Activated CD8-positive, alpha-beta memory T cell treated with anti-CD3 and anti-CD28 coated beads for 4 hours (primary cell): ENCODE results near the gene DAGLA.

Experiments used
- DNase-seq, 2 donors: peaks; one replicate each; pipeline ENCODE4 v3.0.0-alpha.2; 2020; ENCODE audit warnings: low read depth in 2 of 2

DAGLA gene

DNA sequence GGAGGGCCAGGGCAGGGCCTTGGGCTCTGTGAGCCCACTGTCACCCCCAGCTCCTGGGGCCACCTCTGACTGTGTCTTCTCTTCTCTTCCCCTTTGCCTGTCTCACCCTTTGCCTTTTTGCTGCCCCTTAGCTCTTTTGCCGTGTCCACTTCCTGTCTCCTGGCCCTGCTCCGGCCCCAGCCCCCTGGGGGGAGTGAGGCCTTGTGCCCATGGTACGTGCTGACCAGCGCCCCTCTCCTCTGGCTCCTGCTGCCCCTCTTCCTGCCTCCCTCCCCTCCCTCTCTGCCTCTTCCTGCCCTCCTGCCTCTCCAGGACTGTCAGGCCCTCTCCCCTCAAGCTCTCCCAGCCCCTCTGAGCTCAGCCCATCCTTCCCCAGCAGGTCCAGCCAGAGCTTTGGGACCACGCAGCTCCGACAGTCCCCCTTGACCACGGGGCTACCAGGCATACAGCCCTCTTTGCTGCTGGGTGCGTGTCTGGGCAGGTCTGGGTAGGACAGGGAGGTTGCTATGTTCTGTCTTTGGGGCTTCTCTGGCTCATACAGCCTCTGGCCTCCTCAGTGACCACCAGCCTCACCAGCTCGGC lies 100.5 kb downstream of the DAGLA start:
- no peak for DNase-seq

DNA sequence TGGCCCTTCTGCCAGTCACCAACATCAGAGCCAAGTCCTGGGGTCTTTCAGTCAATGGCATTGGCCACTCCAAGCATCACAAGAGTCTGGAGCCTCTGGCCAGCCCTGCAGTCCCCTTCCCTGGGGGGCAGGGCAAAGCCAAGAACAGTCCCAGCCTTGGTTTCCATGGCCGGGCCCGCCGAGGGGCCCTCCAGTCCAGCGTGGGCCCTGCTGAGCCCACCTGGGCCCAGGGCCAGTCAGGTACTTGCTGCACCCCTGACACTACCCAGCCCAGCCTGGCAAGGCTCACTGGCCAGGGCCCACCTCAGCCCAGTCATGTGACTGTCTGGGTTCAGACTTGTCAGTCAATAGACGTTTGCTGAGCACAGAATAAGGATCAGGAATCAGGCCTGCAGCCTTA lies 101.4 kb downstream of the DAGLA start:
- no peak for DNase-seq

DNA sequence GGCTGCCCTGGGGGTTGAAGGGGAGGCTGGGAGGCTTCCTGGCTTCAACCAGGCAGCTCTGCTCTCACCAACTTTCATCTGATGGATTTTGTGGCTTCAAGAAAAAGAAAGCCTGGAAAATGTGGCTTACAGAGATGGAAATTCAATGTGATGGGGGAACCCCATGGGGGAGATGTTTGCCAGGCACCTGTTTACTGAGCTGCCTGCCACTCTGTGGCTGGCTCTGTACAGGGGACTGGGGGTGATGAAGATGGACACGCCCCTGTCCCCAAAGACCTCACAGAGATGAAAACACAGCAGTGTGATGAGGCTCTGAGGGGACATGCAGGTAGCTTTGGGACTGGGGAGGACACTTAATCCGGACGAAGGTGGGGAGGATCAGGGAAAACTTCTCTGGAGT lies 102.1 kb downstream of the DAGLA start:
- no peak for DNase-seq

DNA sequence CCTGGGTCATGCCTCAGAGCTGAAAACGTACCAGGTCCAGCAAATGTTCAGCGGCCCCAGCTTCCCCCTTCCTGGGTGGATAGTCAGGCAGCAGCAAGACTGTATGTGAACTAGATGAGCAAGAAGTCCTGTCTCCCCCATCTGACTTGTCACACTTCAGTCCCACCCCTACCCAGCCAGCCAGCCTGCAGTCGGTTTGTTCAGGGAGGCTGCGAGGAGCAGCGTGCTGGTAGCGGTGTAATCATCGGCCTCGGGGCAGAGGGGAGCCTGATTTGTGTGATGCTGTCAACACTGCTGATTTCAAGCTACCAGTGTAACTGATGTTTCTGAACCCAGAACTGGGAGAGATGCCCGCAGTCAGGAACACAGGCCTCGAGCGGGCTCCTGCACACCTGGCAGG lies 102.7 kb downstream of the DAGLA start:
- DNase-seq = no peak

DNA sequence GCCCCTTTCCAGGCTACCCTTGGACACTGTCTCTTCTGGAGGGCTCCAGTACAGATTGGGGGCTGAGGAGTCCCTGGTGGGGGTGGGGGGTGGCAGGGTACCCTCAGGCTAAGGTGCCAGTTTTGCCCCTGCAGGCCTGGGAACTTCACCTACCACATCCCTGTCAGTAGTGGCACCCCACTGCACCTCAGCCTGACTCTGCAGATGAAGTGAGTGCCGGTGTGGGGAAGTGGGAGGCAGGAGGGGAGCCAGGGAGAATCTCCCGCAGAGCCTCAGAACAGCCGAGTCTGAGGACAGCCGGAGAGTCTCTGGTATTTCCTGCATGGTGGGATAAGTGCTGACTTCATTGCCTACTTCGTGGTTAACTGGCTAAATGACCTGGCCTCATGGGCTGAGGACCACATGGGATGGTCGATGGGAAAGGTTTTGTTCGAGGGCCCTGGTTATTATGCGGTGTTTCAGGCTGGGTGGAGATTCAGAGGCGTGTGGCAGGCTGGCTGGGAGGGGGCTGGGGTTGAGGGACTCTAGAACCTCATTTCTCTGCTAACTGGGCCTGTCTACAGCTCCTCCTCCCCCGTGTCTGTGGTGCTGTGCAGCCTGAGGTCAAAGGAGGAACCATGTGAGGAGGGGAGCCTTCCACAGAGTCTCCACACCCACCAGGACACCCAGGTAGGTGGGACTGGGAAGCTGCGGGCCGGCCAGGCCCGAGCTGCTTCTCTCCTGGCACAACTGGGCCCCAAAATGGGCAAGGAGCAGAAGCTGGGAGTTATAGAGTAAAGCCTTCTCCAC lies 103.7 kb downstream of the DAGLA start:
- no peak for DNase-seq

DNA sequence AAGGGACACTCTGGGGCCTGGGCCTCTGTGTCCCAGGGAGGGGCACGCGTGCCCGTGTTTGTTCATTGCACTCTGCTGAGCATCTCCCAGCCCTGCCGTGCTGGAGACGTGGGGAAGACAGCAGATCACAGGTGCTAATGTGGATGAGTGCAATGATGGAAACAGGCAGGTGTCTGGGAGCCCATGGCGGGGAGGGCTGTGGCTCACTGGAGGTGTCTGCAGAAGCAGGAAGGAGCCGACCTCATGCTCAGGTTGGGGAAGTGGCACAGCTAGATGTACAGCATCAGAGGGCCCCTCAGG lies 104.3 kb downstream of the DAGLA start:
- DNase-seq = no peak

DNA sequence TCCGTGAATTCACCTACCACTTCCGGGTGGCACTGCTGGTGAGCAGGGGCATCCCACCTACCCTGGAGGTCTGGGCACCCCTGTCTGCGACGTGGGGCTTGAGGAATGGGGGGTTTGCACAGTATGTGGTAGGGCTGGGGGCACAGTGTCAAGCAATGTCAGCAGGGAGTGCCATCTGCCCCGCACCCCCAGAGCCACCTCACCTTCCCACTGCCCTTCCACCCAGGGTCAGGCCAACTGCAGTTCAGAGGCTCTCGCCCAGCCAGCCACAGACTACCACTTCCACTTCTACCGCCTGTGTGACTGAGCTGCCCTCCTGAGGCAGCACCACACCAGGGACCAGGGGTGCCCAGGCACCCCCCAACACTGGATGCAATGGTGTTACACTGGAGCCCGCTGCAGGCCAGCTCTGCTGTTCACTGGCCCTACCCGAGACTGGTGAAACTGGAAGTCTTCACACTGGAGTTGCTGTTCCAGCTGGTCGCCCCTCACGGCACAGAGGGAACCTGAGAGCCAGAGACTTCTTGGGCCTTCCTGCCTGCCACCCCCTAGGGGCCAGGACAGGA lies 105.7 kb downstream of the DAGLA start:
- DNase-seq = no peak

DNA sequence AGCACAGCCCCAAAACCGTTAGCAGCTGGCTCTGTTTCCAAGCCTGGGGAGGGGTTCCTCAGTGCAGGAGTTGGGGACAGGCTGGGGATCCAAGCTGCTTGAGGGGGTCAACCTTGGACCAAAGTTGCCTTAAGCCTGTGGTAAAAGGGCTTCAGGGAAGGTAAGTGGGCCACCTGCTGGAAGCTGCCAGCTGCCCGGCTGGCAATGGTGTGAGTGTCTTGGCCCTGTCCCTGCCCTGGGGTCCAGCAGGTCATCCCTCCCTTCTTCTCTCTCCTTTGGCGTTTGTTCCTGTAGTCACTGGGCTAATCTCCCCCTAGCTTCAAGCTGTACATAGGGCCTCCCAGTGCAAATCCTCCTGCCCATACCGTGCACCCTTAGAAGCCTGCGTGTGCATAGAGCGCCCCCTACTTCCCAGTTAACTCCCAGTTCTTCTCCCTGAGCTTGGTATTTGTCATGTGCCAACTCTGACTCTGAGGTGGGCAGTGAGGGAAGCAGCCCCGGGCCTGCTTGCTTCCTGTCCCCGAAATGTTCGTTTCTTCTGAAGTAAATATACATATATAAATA lies 107.8 kb downstream of the DAGLA start:
- no peak for DNase-seq

DNA sequence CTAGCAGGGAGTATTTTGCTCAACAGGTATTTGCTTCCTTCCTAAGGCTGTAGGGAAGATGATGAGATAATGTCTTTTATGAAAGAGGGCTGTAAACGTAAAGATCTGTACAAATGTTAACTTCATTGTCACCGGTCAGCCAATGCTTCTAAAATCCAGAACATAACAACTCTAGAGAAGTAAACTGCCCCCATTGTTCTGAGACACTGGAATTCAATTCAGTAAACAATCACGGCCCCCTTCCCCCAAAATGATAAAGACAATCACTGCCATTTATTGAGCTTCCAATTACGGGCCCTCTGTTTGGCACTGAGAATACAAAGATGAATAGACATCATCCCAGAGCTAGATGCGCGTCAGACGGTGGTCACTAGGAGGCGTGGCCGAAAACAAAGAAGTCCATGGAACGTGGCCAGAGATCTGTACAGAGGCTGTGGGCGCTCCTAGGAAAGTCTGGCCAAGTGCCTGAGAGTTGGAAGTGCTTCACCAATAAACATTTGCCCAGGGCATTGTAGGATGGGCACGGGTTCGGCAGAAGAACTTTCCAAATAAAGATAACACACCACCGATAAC lies 111.6 kb downstream of the DAGLA start:
- no peak for DNase-seq

DNA sequence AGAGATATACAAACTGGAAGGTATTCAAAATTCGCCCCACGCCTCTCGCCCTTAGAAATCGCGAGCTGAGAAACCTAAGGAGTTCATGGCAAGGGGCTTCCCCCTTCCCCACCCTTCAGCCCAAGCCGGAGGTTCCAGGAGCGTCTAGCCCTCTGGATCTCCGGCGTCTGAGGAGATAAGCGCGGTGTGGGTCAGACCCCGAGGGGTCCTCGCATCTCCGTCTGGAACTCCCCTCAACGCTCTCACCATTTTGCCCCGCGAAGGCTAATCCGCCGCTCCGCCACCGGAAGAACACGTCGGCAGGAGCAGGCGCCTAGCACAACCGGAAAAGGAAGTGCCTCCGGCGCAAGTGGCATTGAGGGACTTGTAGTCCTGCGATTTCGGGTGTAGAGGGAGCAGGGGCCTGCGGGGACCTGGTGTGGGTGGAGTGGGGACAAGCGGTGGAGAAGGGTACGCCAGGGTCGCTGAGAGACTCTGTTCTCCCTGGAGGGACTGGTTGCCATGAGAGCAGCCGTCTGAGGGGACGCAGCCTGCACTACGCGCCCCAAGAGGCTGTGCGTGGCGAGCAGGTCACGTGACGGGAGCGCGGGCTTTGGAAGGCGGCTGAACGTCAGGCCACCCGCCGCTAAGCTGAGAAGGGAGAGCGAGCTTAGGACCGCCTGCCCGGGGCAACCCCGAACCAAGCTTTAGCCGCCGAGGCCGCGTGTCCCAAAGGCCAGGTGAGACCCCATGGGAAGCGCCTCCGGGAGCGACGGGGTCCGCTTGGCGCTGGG lies 112.3 kb downstream of the DAGLA start, which contains the start of the genes FEN1 and TMEM258:
TSS of gene FEN1 (plus strand) at position 602 of the 773 bp plus-strand sequence. CDS start 2,451 bp downstream, outside the sequence.
TSS of gene TMEM258 (minus strand) at position 290 of the 773 bp plus-strand sequence. CDS start at position 249, 41 bp downstream.
- DNase-seq = peak; percentile 62 to 80

DNA sequence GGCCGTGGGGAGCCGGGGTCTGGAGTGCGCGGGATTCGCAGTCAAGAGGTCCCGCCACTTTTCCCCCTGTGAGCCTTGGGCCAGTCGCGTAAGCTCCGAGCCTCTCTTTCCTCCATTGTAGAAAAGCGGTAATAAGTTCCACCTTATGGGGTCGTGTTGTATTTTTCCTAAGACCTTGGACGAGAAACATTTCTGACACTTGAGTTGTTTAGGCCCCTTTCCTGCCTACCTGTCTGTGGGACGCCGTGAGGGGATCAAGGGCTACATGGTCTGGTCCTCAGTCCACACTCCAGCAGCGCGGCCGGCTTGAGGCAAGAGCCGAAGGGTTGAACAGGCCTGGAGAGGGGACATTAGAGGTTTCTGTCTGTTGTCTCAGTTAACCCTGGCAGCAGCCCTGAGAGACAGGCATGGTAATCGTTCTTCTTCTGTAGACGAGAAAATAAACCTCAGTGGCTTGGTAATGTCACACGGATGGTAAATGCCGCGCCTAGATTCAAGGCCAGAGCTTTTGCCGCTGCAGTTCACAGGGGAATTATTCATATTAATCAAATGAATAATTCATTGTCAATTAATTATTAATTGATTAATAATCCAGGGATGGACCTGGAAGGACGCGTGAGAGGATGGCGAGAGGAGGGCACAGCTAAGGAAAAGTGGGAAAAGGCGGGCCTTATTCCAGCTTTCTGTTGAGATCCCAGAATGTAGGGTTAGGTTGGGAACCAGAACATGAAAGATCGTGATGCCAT lies 113.1 kb downstream of the DAGLA start:
- DNase-seq = no peak

DNA sequence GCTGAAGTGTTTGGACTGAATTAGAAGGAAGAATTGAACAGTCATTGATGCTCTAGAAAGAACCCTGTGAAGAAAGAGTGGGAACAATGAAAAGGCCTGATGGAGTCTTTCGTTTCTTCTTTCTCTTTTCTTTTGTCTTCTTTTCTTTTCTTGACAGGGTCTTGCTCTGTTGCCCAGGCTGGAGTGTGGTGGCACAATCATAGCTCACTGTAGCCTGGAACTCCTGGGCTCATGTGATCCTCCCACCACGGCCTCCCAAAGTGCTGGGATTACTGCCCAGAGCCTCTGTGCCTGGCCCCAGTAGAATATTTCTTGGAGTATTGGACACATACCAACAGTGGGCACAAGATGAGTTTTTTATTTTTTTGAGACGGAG lies 113.6 kb downstream of the DAGLA start:
- DNase-seq = no peak

DNA sequence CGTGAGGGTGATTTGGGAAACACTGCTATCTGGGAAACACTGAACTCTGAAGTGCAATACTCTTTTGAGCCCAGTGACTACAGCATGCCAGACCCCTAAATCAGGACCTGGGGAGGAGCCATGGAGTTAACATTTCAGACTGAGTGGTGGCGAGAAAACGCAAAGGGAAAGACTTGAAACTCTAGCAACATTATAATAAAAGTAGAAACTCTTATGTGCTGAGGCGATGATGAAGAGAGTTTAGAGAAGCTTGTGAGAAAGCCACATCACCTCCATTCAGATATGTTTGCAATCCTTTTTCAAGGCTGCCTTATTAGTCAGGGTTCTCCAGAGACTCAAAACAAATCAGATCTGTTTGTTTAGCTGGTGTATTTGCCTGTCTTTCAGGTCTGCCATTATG lies 114.4 kb downstream of the DAGLA start:
- DNase-seq = no peak

DNA sequence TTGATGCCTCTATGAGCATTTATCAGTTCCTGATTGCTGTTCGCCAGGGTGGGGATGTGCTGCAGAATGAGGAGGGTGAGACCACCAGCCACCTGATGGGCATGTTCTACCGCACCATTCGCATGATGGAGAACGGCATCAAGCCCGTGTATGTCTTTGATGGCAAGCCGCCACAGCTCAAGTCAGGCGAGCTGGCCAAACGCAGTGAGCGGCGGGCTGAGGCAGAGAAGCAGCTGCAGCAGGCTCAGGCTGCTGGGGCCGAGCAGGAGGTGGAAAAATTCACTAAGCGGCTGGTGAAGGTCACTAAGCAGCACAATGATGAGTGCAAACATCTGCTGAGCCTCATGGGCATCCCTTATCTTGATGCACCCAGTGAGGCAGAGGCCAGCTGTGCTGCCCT lies 115.3 kb downstream of the DAGLA start:
- DNase-seq = no peak

DNA sequence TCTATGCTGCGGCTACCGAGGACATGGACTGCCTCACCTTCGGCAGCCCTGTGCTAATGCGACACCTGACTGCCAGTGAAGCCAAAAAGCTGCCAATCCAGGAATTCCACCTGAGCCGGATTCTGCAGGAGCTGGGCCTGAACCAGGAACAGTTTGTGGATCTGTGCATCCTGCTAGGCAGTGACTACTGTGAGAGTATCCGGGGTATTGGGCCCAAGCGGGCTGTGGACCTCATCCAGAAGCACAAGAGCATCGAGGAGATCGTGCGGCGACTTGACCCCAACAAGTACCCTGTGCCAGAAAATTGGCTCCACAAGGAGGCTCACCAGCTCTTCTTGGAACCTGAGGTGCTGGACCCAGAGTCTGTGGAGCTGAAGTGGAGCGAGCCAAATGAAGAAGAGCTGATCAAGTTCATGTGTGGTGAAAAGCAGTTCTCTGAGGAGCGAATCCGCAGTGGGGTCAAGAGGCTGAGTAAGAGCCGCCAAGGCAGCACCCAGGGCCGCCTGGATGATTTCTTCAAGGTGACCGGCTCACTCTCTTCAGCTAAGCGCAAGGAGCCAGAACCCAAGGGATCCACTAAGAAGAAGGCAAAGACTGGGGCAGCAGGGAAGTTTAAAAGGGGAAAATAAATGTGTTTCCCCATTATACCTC lies 115.8 kb downstream of the DAGLA start:
- DNase-seq = no peak
